Stimulated activated CD4-positive, alpha-beta T cell treated with anti-CD3 and anti-CD28 coated beads, Interleukin-2, amount 100 ng/mL, for 48 hours (primary cell): ENCODE results near the gene PNKP.

Source experiments
- DNase-seq, 2 donors: peaks; one replicate each; pipeline ENCODE4 v3.0.0-alpha.2; 2020

PNKP gene

GRCh38 chr19:49857061-49857837 is 10.1 kb downstream of the PNKP start:
- DNase-seq: no peak

GRCh38 chr19:49856574-49857021 is 10.8 kb downstream of the PNKP start:
- DNase-seq: no peak

- no peak for DNase-seq
Observed at GRCh38 chr19:49855676-49856573, 11.5 kb downstream of the PNKP start.

- DNase-seq: no peak
Observed at GRCh38 chr19:49855277-49855675, 12.1 kb downstream of the PNKP start.

- DNase-seq: no peak
Observed at GRCh38 chr19:49854378-49855263, 12.8 kb downstream of the PNKP start.

GRCh38 chr19:49853852-49854377 is 13.5 kb downstream of the PNKP start:
- DNase-seq: no peak

- no peak for DNase-seq
Observed at GRCh38 chr19:49852631-49853126, 14.7 kb downstream of the PNKP start.

- no peak for DNase-seq
Observed at GRCh38 chr19:49851456-49852259, 15.7 kb downstream of the PNKP start.

GRCh38 chr19:49850487-49851342 is 16.7 kb downstream of the PNKP start, which contains the start of gene PTOV1:
TSS of gene PTOV1 (plus strand) at chr19:49851159.
- DNase-seq: peak; percentile 88 to 89

GRCh38 chr19:49850221-49850486 is 17.2 kb downstream of the PNKP start:
- DNase-seq: no peak

GRCh38 chr19:49849433-49850220 is 17.7 kb downstream of the PNKP start:
- no peak for DNase-seq

GRCh38 chr19:49848938-49849337 is 18.4 kb downstream of the PNKP start:
- no peak for DNase-seq

- DNase-seq: no peak
Observed at GRCh38 chr19:49847731-49848696, 19.4 kb downstream of the PNKP start.

- no peak for DNase-seq
Observed at GRCh38 chr19:49846408-49846807, 21.0 kb downstream of the PNKP start.

- DNase-seq: no peak
Observed at GRCh38 chr19:49845414-49845813, 22.0 kb downstream of the PNKP start.

- DNase-seq: no peak
Observed at GRCh38 chr19:49844138-49845095, 23.0 kb downstream of the PNKP start.

- DNase-seq: no peak
Observed at GRCh38 chr19:49843265-49843664, 24.1 kb downstream of the PNKP start.
